ENCODE data around the gene MYRIP. TPM values are rescaled to one million over a fixed set of nuclear protein-coding genes. Genes with fewer than 3 reads are reported as not detected.
A peak's percentile ranks its signal among the peaks of the same experiment; 100 is the strongest.

MYRIP gene
- total RNA-seq, 1 donor from 2014 or later, result 10.6 TPM

- no peak for FAIRE-seq
- DNase-seq (ENCODE audit: low spot score in 2 of 2), result no peak
Observed at GRCh38 chr3:40299721-40300335, 490.4 kb downstream of the MYRIP start.

- DNase-seq (ENCODE audit: low spot score in 2 of 2), result no peak
Observed at GRCh38 chr3:40302784-40303183, 493.4 kb downstream of the MYRIP start.

GRCh38 chr3:40304352-40304751 lies 494.9 kb downstream of the MYRIP start:
- no peak for FAIRE-seq

More at GRCh38 chr3:40302784-40303183, 493.4 kb downstream of the MYRIP start:
- FAIRE-seq, result no peak

DNA sequence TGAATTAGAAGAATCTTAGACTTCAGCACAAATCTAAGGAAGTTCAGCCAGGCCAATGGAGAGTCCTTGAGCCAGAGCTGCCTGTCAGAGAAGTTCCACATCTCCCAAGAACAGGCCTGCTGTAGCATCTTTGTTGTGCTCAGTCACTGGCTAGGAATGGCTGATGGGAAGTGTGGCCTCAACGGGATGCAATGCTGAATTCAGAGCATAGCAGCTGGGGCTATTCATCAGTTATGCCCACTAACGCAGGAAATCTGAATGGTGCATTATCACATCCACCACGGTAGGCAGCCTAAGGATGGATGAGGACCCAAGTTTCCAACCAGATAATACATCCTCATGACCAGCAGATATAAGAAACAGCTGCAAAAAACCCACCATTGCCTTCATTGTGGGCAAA lies 496.9 kb downstream of the MYRIP start:
- no peak for DNase-seq (ENCODE audit: low spot score in 2 of 2)
- no peak for FAIRE-seq

More at GRCh38 chr3:40304352-40304751, 494.9 kb downstream of the MYRIP start:
- no peak for DNase-seq (ENCODE audit: low spot score in 2 of 2)

DNA sequence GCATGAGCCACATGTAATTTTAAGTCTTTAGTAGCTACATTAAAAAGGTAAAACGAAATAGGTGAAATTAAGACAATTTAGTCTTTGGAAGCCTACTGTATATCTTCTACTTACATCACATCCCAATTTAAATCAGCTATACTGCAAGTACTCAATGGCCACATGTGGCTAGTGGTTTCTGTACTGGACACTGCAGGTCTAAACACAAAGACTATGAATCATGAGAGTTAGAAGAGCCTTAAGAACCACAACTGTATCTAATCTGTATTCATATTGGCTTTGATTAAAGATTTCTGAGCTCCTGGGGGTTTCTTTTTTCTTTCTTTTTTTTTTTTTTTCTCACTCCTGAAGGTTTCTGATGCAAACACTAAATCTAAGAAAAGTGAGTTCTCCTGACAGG lies 497.8 kb downstream of the MYRIP start:
- no peak for DNase-seq (ENCODE audit: low spot score in 2 of 2)
- no peak for FAIRE-seq

GRCh38 chr3:40308725-40309417 lies 499.5 kb downstream of the MYRIP start:
- peak in 1 of 2 donors; percentile 16 for DNase-seq (ENCODE audit: low spot score in 2 of 2)
- FAIRE-seq, result no peak

- DNase-seq (ENCODE audit: low spot score in 2 of 2), result peak; percentile 88 to 92
- FAIRE-seq, result peak; percentile 21
Observed at GRCh38 chr3:40309418-40309924, 500.1 kb downstream of the MYRIP start, which contains the start of gene EIF1B. TSS of gene EIF1B (plus strand) at chr3:40309707. CDS start at chr3:40309942, 235 bp downstream.

Small RNA genes within 50 kb of the gene (small RNA-seq; reads per million reads assigned to genes)
- gene RF00264 (not detected), gene RN7SL411P (not detected), gene RNU4-56P (not detected)

Measured in frontal cortex (tissue), 4 donors.